AML-193 (cell line): ENCODE data around the gene TBC1D3H.
"Not testable (repeated sequence)": the region's sequence is repeated elsewhere in the genome, so short reads cannot be mapped to it uniquely, and the experiment has no call there.

ENCODE experiments used
- DNase-seq, 2 experiments: peaks; one replicate each; lab custom pipeline; 2025; lab: John Stamatoyannopoulos, UW

Gene TBC1D3H

GRCh38 chr17:36388385-36389245, at the start of gene TBC1D3H:
TSS of gene TBC1D3H (minus strand) at chr17:36388435. CDS start at chr17:36386895, 1,540 bp downstream.
- DNase-seq: not testable (repeated sequence)

- not testable (repeated sequence) for DNase-seq
These were observed 40.7 kb upstream of the TBC1D3H start for GRCh38 chr17:36428891-36429290.

- DNase-seq: not testable (repeated sequence)
These were observed 27.1 kb upstream of the TBC1D3H start for GRCh38 chr17:36415180-36415941.

- not testable (repeated sequence) for DNase-seq
These were observed 2.9 kb upstream of the TBC1D3H start for GRCh38 chr17:36390943-36391645.

GRCh38 chr17:36375938-36376337, 12.3 kb downstream of the TBC1D3H start:
- not testable (repeated sequence) for DNase-seq

- DNase-seq: not testable (repeated sequence)
These were observed 25.7 kb downstream of the TBC1D3H start for GRCh38 chr17:36362496-36362895.
